Measurements from ENCODE around the gene PIK3CG. TPM values are rescaled to one million over a fixed set of nuclear protein-coding genes. Genes with fewer than 3 reads are reported as not detected.
"Not testable (repeated sequence)": the region's sequence is repeated elsewhere in the genome, so short reads cannot be mapped to it uniquely, and the experiment has no call there.

The PIK3CG gene
- total RNA-seq, 1 donor from 2014 or later: 1.7 TPM

- no peak for DNase-seq (ENCODE audit: low spot score)
- intact Hi-C loops (cut with DNase I): no loop called here
Observed at GRCh38 chr7:106918991-106919390, 53.9 kb downstream of the PIK3CG start.

GRCh38 chr7:106924468-106924867 is 59.4 kb downstream of the PIK3CG start:
- intact Hi-C loops (cut with DNase I); DNase-seq (ENCODE audit: low spot score): not testable (repeated sequence)

GRCh38 chr7:106926892-106927291 is 61.8 kb downstream of the PIK3CG start:
- intact Hi-C loops (cut with DNase I): no loop called here
- DNase-seq (ENCODE audit: low spot score): no peak

GRCh38 chr7:106927536-106927935 is 62.5 kb downstream of the PIK3CG start:
- no peak for DNase-seq (ENCODE audit: low spot score)
- intact Hi-C loops (cut with DNase I): no loop called here

GRCh38 chr7:106929616-106930015 is 64.5 kb downstream of the PIK3CG start:
- DNase-seq (ENCODE audit: low spot score); intact Hi-C loops (cut with DNase I): not testable (repeated sequence)

GRCh38 chr7:106936236-106936635 is 71.2 kb downstream of the PIK3CG start:
- intact Hi-C loops (cut with DNase I): no loop called here
- no peak for DNase-seq (ENCODE audit: low spot score)

GRCh38 chr7:106938122-106938521 is 73.0 kb downstream of the PIK3CG start:
- intact Hi-C loops (cut with DNase I); DNase-seq (ENCODE audit: low spot score): not testable (repeated sequence)

GRCh38 chr7:106938803-106939202 is 73.7 kb downstream of the PIK3CG start:
- DNase-seq (ENCODE audit: low spot score): no peak
- intact Hi-C loops (cut with DNase I): no loop called here

- intact Hi-C loops (cut with DNase I): loop anchor here (10.0 kb wide), 1 partner anchor 149 kb away; no protein-coding TSS in a partner anchor
- DNase-seq (ENCODE audit: low spot score): no peak
Observed at GRCh38 chr7:106944035-106944665, 79.1 kb downstream of the PIK3CG start.

GRCh38 chr7:106947244-106947728 is 82.2 kb downstream of the PIK3CG start:
- DNase-seq (ENCODE audit: low spot score): no peak
- intact Hi-C loops (cut with DNase I): loop anchor here (2.0 to 10.0 kb wide), 2 partner anchors 152 to 202 kb away; no protein-coding TSS in a partner anchor

GRCh38 chr7:106952001-106952657 is 87.0 kb downstream of the PIK3CG start:
- no peak for DNase-seq (ENCODE audit: low spot score)
- intact Hi-C loops (cut with DNase I): no loop called here

GRCh38 chr7:106952658-106953231 is 87.7 kb downstream of the PIK3CG start:
- intact Hi-C loops (cut with DNase I): no loop called here
- DNase-seq (ENCODE audit: low spot score): no peak

GRCh38 chr7:106954840-106955239 is 89.8 kb downstream of the PIK3CG start:
- intact Hi-C loops (cut with DNase I): no loop called here
- no peak for DNase-seq (ENCODE audit: low spot score)

- DNase-seq (ENCODE audit: low spot score); intact Hi-C loops (cut with DNase I): not testable (repeated sequence)
Observed at GRCh38 chr7:106955857-106956256, 90.8 kb downstream of the PIK3CG start.

Other genes starting within 250 kb of the PIK3CG start
- 7.0 TPM for gene CCDC71L, start 204.1 kb upstream of the PIK3CG start, total RNA-seq
- gene PRKAR2B, start 179.4 kb downstream of the PIK3CG start, total RNA-seq: 37.7 TPM

Data from cardiac septum (tissue), 1 donor.